ENCODE measurements around the gene DOK6. TPM values are rescaled to one million over a fixed set of nuclear protein-coding genes. Genes with fewer than 3 reads are reported as not detected.

The DOK6 gene
- total RNA-seq, 1 experiment from 2014 or later, result not detected

DNA sequence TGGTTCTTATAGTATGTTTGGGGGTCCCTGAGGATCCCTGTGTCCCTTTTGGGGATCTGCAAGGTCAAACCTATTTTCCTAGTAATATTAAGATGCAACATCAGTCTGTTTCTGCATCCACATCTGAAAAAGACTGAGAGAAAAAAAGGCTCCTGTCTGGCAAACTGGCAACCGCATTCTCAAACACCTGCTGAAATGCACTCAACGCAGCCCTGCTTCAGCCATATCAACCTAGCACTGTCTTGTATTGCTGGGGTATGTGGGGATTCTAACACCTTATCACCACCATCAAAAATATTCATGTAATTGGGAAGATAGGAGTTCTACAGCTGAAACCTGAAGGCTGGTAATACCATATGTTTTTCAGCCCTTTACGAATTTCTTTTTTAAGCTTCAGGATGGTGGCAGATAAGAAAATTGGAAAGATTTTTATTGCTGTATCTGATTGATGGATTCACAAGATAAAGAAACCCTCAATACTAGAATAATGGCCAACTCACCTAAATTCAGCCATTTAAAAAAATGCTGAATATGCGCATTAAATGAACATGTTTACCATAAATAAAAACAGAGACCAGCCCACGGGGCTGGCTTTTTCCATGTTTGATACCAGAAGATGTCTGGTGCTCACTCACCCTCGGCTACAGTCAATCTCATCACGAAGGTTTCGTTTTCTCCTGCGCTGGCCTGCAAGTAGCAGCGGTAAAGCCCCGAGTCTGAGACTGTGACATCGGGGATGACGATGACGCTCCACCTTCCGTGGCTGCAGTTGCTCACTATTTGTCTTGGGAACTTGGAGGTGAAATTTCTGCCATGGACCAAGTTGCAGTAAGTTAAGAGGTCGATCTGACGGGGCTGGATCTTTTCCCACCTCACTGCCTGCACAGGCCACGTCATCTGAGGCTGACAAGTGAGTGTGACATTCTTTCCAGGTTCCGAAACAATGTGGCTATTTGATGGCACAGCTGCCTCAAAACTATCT, 494.7 kb downstream of the DOK6 start:
- Histone ChIP-seq H2AFZ (ENCODE audit: low read length) (no peak overlapping the region), H3K27ac (ENCODE audit: low read length) (no peak overlapping the region), H3K9me2 (replicated peaks; ENCODE audit: low read length) (no peaks in the 10 kb centered on the region), H4K20me1 (ENCODE audit: low read length) (no peaks in the 10 kb centered on the region), H3K79me2 (ENCODE audit: low read length) (no peaks in the 10 kb centered on the region), H3K9ac (ENCODE audit: low read length) (no peak overlapping the region), H3K9me3 (ENCODE audit: low read length) (no peaks in the 10 kb centered on the region), H3F3A (ENCODE audit: low read length, unreplicated experiment) (no peaks in the 10 kb centered on the region), H3K4me3 (ENCODE audit: low read length) (no peak overlapping the region), H3K36me3 (ENCODE audit: low read depth, low read length) (no peaks in the 10 kb centered on the region), H3K27me3 (ENCODE audit: low read length) (no peaks in the 10 kb centered on the region), H3K4me2 (ENCODE audit: low read length) (no peak overlapping the region), H3K4me1 (ENCODE audit: insufficient read depth, low read length) (peaks cover 9% of the 10 kb centered on the region; the same call in 1 of the 2 replicates)
- DNase-seq (no peak), ATAC-seq (no peak)
- intact Hi-C loops (cut with micrococcal nuclease), result loop anchor here (10.0 kb wide), 1 partner anchor 141 kb away; no protein-coding TSS in a partner anchor
- TF ChIP-seq, protein P1, sequence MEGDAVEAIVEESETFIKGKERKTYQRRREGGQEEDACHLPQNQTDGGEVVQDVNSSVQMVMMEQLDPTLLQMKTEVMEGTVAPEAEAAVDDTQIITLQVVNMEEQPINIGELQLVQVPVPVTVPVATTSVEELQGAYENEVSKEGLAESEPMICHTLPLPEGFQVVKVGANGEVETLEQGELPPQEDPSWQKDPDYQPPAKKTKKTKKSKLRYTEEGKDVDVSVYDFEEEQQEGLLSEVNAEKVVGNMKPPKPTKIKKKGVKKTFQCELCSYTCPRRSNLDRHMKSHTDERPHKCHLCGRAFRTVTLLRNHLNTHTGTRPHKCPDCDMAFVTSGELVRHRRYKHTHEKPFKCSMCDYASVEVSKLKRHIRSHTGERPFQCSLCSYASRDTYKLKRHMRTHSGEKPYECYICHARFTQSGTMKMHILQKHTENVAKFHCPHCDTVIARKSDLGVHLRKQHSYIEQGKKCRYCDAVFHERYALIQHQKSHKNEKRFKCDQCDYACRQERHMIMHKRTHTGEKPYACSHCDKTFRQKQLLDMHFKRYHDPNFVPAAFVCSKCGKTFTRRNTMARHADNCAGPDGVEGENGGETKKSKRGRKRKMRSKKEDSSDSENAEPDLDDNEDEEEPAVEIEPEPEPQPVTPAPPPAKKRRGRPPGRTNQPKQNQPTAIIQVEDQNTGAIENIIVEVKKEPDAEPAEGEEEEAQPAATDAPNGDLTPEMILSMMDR (conservative IDR thresholded peaks at IDR 0.05; ENCODE audit: low read depth, low read length), result no peak
- no peak for TF ChIP-seq EZH2 (IDR thresholded peaks at IDR 0.05; ENCODE audit: low read length, unreplicated experiment)
- TF ChIP-seq EZH2phosphoT487 (IDR thresholded peaks at IDR 0.05; ENCODE audit: borderline replicate concordance, low read length), result no peak
- CTCF ChIA-PET, result no interaction called here
- no TSS peak for BruUV-seq (replicated peaks)
- POLR2A ChIA-PET (ENCODE audit: unreplicated experiment), result no interaction called here

DNA sequence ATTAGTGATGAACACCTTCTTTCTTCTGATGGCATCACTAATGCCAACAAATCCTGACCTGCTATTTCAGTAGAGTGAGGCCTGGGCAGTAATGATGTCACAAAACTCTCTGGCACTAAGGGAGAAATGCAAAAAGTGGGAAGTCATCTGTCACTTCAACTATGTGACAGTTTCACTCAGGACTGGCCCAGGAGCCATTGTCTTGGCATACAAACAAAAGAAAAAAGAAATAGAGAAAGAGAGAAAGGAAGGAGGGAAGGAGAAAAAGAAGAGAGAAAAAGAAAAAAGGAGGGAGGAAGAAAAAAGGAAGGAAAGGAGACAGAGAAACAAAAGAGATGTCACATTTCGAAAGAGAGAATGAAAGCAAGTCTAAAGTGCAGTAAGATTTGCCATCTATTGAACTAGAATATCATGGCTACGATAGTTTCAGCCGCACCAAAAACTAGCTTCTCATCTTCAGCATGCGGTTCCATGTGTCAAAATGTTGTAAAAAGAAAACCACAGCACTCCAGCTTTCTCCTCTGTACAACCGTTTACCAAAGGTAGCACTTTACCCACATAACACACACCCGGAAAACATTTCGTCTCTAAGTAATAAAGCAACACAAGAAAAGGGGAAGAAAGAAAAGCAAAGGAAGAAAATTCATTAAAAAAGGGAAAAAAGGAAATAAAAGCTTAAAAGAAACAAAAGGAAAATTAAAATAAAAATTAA, 496.9 kb downstream of the DOK6 start:
- no peaks in the 10 kb centered on the region for H3F3A ChIP-seq (ENCODE audit: low read length, unreplicated experiment)
- H3K27ac ChIP-seq (ENCODE audit: low read length), result no peak overlapping the region
- H3K4me3 ChIP-seq (ENCODE audit: low read length), result no peak overlapping the region
- no peaks in the 10 kb centered on the region for H3K27me3 ChIP-seq (ENCODE audit: low read length)
- POLR2A ChIA-PET (ENCODE audit: unreplicated experiment), result no interaction called here
- DNase-seq (no peak), ATAC-seq (no peak)
- TF ChIP-seq EZH2 (IDR thresholded peaks at IDR 0.05; ENCODE audit: low read length, unreplicated experiment) (no peak), EZH2phosphoT487 (IDR thresholded peaks at IDR 0.05; ENCODE audit: borderline replicate concordance, low read length) (no peak)
- TF ChIP-seq, protein P1 (conservative IDR thresholded peaks at IDR 0.05; ENCODE audit: low read depth, low read length), result no peak
- no peaks in the 10 kb centered on the region for H3K9me2 ChIP-seq (replicated peaks; ENCODE audit: low read length)
- no peak overlapping the region for H2AFZ ChIP-seq (ENCODE audit: low read length)
- intact Hi-C loops (cut with micrococcal nuclease), result loop anchor here (10.0 kb wide), 1 partner anchor 143 kb away; no protein-coding TSS in a partner anchor
- no peaks in the 10 kb centered on the region for H3K79me2 ChIP-seq (ENCODE audit: low read length)
- no peak overlapping the region for H3K9ac ChIP-seq (ENCODE audit: low read length)
- H3K4me2 ChIP-seq (ENCODE audit: low read length), result no peak overlapping the region
- BruUV-seq (replicated peaks), result no TSS peak
- CTCF ChIA-PET, result no interaction called here
- no peaks in the 10 kb centered on the region for H3K9me3 ChIP-seq (ENCODE audit: low read length)
- H4K20me1 ChIP-seq (ENCODE audit: low read length), result no peaks in the 10 kb centered on the region
- H3K4me1 ChIP-seq (ENCODE audit: insufficient read depth, low read length), result no peaks in the 10 kb centered on the region
- no peaks in the 10 kb centered on the region for H3K36me3 ChIP-seq (ENCODE audit: low read depth, low read length)
